H1 (cell line): ENCODE results near the gene ZNF106. TPM values are rescaled to one million over a fixed set of nuclear protein-coding genes. Genes with fewer than 3 reads are reported as not detected.

ENCODE experiments used
- CTCF ChIA-PET: fragments of 300-600 bp; sonication (Branson Sonifier 250); formaldehyde crosslinking; loops from one replicate; lab custom pipeline; 2021; ENCODE audit not compliant: partially characterized antibody; lab: Charles Lee
- POLR2A ChIA-PET: fragments of 300-600 bp; sonication (Branson Sonifier 250); formaldehyde crosslinking; loops from one replicate; lab custom pipeline; 2021; ENCODE audit warnings: inconsistent platforms; ENCODE audit not compliant: partially characterized antibody; lab: Charles Lee
- DNase-seq, 2 experiments: peaks; one replicate each; pipeline versions ENCODE4 v3.0.0 to v3.0.0-alpha.2; 2010 to 2022; ENCODE audit warnings: low spot score in 2 of 2, low read depth in 1 of 2, mixed read lengths in 1 of 2
- FAIRE-seq: peaks from 2 replicates; lab custom pipeline; 2011; peaks lifted over from hg19 to GRCh38; lab: Jason Lieb, UNC
- H2AFZ ChIP-seq: 2 replicates; pipeline ENCODE4 v1.8.1; 2012; ENCODE audit warnings: low read length, inconsistent platforms
- H2AK5ac ChIP-seq: 2 replicates; pipeline ENCODE4 v1.6.1; 2013; ENCODE audit warnings: low read depth, low read length
- H2BK120ac ChIP-seq: replicated peaks from 2 replicates; pipeline ENCODE3; 2013; ENCODE audit warnings: low read depth, low read length, inconsistent platforms
- H2BK12ac ChIP-seq: 2 replicates; pipeline ENCODE4 v1.6.1; 2013; ENCODE audit warnings: low read depth, low read length
- H2BK15ac ChIP-seq: 2 replicates; pipeline ENCODE4 v1.6.1; 2013; ENCODE audit warnings: low read length
- H2BK20ac ChIP-seq: 2 replicates; pipeline ENCODE4 v1.6.1; 2013; ENCODE audit warnings: low read length
- H2BK5ac ChIP-seq: 2 replicates; pipeline ENCODE4 v1.6.1; 2013; ENCODE audit warnings: low read depth, low read length
- H3K14ac ChIP-seq: 2 replicates; pipeline ENCODE4 v1.6.1; 2013; ENCODE audit warnings: inconsistent platforms; ENCODE audit not compliant: insufficient read length
- H3K18ac ChIP-seq: 2 replicates; pipeline ENCODE4 v1.6.1; 2013; ENCODE audit warnings: low read length; ENCODE audit errors: extremely low read depth
- H3K23ac ChIP-seq: 2 replicates; pipeline ENCODE4 v1.6.1; 2013; ENCODE audit warnings: inconsistent platforms; ENCODE audit not compliant: insufficient read length
- H3K23me2 ChIP-seq: 2 replicates; pipeline ENCODE4 v1.6.1; 2013; ENCODE audit warnings: low read depth, low read length
- H3K27ac ChIP-seq: 2 replicates; pipeline ENCODE4 v1.6.1; 2011; ENCODE audit warnings: low read depth, low read length, inconsistent platforms
- H3K27me3 ChIP-seq, 4 experiments: replicated peaks in 1 of 4; 1 replicate in 1 of 4; 2 replicates in 3 of 4; pipeline versions ENCODE4 v1.6.1 to v1.8.1; 2011 to 2013; ENCODE audit warnings: low read length in 3 of 4, mild to moderate bottlenecking in 3 of 4, inconsistent platforms in 2 of 4, mixed read lengths in 2 of 4, moderate library complexity in 1 of 4; ENCODE audit not compliant: control insufficient read depth in 3 of 4, insufficient read depth in 3 of 4; ENCODE audit errors: extremely low read depth in 1 of 4
- H3K36me3 ChIP-seq, 4 experiments: 2 replicates each; pipeline versions ENCODE4 v1.6.1 to v1.8.1; 2011 to 2013; ENCODE audit warnings: mild to moderate bottlenecking in 4 of 4, low read length in 3 of 4, moderate library complexity in 2 of 4, control low read depth in 1 of 4, inconsistent platforms in 1 of 4; ENCODE audit not compliant: insufficient read depth in 4 of 4, control insufficient read depth in 2 of 4
- H3K4ac ChIP-seq: replicated peaks from 2 replicates; pipeline ENCODE3; 2013; ENCODE audit warnings: low read length, low read depth, mixed read lengths, inconsistent platforms; ENCODE audit not compliant: insufficient read length
- H3K4me1 ChIP-seq, 4 experiments: replicated peaks in 1 of 4; 1 replicate in 1 of 4; 2 replicates in 3 of 4; pipeline versions ENCODE4 v1.6.1 to v1.8.1; 2011 to 2013; ENCODE audit warnings: low read length in 3 of 4, inconsistent platforms in 2 of 4, mixed read lengths in 1 of 4; ENCODE audit not compliant: insufficient read depth in 4 of 4, control insufficient read depth in 3 of 4
- H3K4me2 ChIP-seq, 2 experiments: 2 replicates each; pipeline versions ENCODE4 v1.6.1 to v1.8.1; 2011 to 2013; ENCODE audit warnings: low read depth in 2 of 2, low read length in 2 of 2, control low read depth in 1 of 2, inconsistent platforms in 1 of 2, mild to moderate bottlenecking in 1 of 2; ENCODE audit not compliant: insufficient read depth in 1 of 2
- H3K4me3 ChIP-seq, 4 experiments: fragments of 200-600, 300-600 bp in 1 of 4; sonication (generic), shearing (Covaris generic), sonication (Bioruptor Twin) in 1 of 4; 2 replicates each; pipeline versions ENCODE4 v1.5.1 to v1.8.1; 2011 to 2016; ENCODE audit warnings: low read length in 4 of 4, low read depth in 3 of 4, control low read depth in 2 of 4, inconsistent platforms in 2 of 4, mild to moderate bottlenecking in 2 of 4, mixed read lengths in 1 of 4, moderate library complexity in 1 of 4; ENCODE audit not compliant: insufficient read depth in 2 of 4; ENCODE audit errors: extremely low read depth in 1 of 4
- H3K56ac ChIP-seq: replicated peaks from 2 replicates; pipeline ENCODE3; 2013; ENCODE audit warnings: low read depth, mild to moderate bottlenecking, mixed read lengths, low read length, inconsistent platforms; ENCODE audit not compliant: insufficient read length
- H3K79me1 ChIP-seq: 2 replicates; pipeline ENCODE4 v1.6.1; 2013; ENCODE audit warnings: low read depth, low read length, control low read depth
- H3K79me2 ChIP-seq, 2 experiments: 2 replicates each; pipeline versions ENCODE4 v1.6.1 to v1.8.1; 2012 to 2013; ENCODE audit warnings: low read length in 2 of 2, mild to moderate bottlenecking in 2 of 2, inconsistent platforms in 1 of 2; ENCODE audit not compliant: insufficient read depth in 2 of 2, control insufficient read depth in 1 of 2
- H3K9ac ChIP-seq, 4 experiments: replicated peaks in 1 of 4; 1 replicate in 1 of 4; 2 replicates in 3 of 4; pipeline versions ENCODE4 v1.6.1 to v1.8.1; 2011 to 2013; ENCODE audit warnings: low read depth in 3 of 4, low read length in 3 of 4, control low read depth in 2 of 4, mild to moderate bottlenecking in 2 of 4, moderate library complexity in 2 of 4, inconsistent platforms in 1 of 4; ENCODE audit errors: extremely low read depth in 1 of 4
- H3K9me3 ChIP-seq, 2 experiments: 2 replicates each; pipeline versions ENCODE4 v1.6.1 to v1.8.1; 2012 to 2013; ENCODE audit warnings: mild to moderate bottlenecking in 2 of 2, moderate library complexity in 2 of 2, control low read depth in 1 of 2, inconsistent platforms in 1 of 2, low read depth in 1 of 2, low read length in 1 of 2, mixed read lengths in 1 of 2; ENCODE audit not compliant: insufficient read depth in 2 of 2
- H4K20me1 ChIP-seq, 2 experiments: replicated peaks in 1 of 2; 2 replicates each; pipeline versions ENCODE3 to v1.8.1; 2011 to 2013; ENCODE audit warnings: inconsistent platforms in 2 of 2, low read length in 2 of 2, mild to moderate bottlenecking in 1 of 2; ENCODE audit not compliant: insufficient read depth in 2 of 2, control insufficient read depth in 1 of 2
- H4K5ac ChIP-seq: 2 replicates; pipeline ENCODE4 v1.6.1; 2013; ENCODE audit warnings: low read length, low read depth, mixed read lengths, inconsistent platforms; ENCODE audit not compliant: insufficient read length
- H4K8ac ChIP-seq: 2 replicates; pipeline ENCODE4 v1.8.0; 2013; ENCODE audit warnings: mild to moderate bottlenecking, moderate library complexity, low read length, inconsistent platforms; ENCODE audit not compliant: insufficient read depth; ENCODE audit errors: extremely low read depth
- H4K91ac ChIP-seq: replicated peaks from 2 replicates; pipeline ENCODE3; 2013; ENCODE audit warnings: low read length, mixed read lengths, inconsistent platforms; ENCODE audit not compliant: insufficient read length
- ASH2L ChIP-seq: fragments of 200-600, 300-600 bp; sonication (generic); IDR thresholded peaks from one replicate; pipeline ENCODE4 v1.7.1; 2017; ENCODE audit warnings: low read length
- KDM5A ChIP-seq: fragments of 200-600 bp; IDR thresholded peaks from 2 replicates; pipeline ENCODE4 v1.7.1; 2012; ENCODE audit warnings: mild to moderate bottlenecking, low read length, inconsistent platforms, mixed read lengths
- NRF1 ChIP-seq: IDR thresholded peaks from 2 replicates; pipeline ENCODE4 v1.6.1; 2011; ENCODE audit warnings: mild to moderate bottlenecking, low read depth, low read length, improper control_type of control experiment
- PHF8 ChIP-seq: fragments of 200-600 bp; sonication (generic); conservative IDR thresholded peaks from 2 replicates; pipeline ENCODE4 v1.7.1; 2012; ENCODE audit warnings: low read depth, mild to moderate bottlenecking, inconsistent platforms, low read length, moderate library complexity
- SP2 ChIP-seq: IDR thresholded peaks from 2 replicates; pipeline ENCODE4 v1.6.1; 2012; ENCODE audit warnings: mild to moderate bottlenecking, low read length, inconsistent platforms
- SP4 ChIP-seq: IDR thresholded peaks from 2 replicates; pipeline ENCODE4 v1.6.1; 2012; ENCODE audit warnings: low read length, inconsistent platforms
- SRF ChIP-seq: IDR thresholded peaks from 2 replicates; pipeline ENCODE4 v1.6.1; 2011; ENCODE audit warnings: mild to moderate bottlenecking, low read depth, low read length, moderate library complexity
- TAF1 ChIP-seq: IDR thresholded peaks from 2 replicates; pipeline ENCODE4 v1.6.1; 2011; ENCODE audit warnings: mild to moderate bottlenecking, low read depth, low read length
- WGBS, 2 experiments: shearing (Covaris generic) in 1 of 2; methylation state at CpG; one replicate each; pipeline versions ENCODE4 v1.1.6 to v1.1.7; 2013 to 2015; ENCODE audit warnings: low lambda C conversion rate in 2 of 2, mixed read lengths in 2 of 2, inconsistent platforms in 1 of 2, low coverage in 1 of 2, missing lambda C conversion rate in 1 of 2; ENCODE audit not compliant: insufficient replicate concordance in 2 of 2, insufficient coverage in 1 of 2, insufficient read length in 1 of 2; ENCODE audit errors: extremely low coverage in 1 of 2, missing lambda C conversion rate in 1 of 2; 5-methylcytosine and 5-hydroxymethylcytosine counted together
- polyA plus RNA-seq, 7 experiments: library from polyadenylated mRNA; depleted of rRNA in 3 of 7; stranded (reverse) in 5 of 7; unstranded in 2 of 7; fragments of >200 nt in 5 of 7; fragments of 200-250 nt in 2 of 7; gene quantifications; 1 replicate in 5 of 7; 2 replicates in 1 of 7; 4 replicates in 1 of 7; pipeline versions ENCODE4 v1.2.1 to v1.2.3, GENCODE V29; 2011 to 2013; ENCODE audit warnings: missing spikeins in 2 of 7, mixed read lengths in 2 of 7
- total RNA-seq: library from RNA; stranded (reverse); fragmentation: NEBNext Ultra II Directional; extraction: Animal tissue kit (Norgen Biotek cat#: 25700); gene quantifications from 2 replicates; pipeline ENCODE4 v1.2.1, GENCODE V29; 2021
- TF ChIP-seq, protein P1 (sequence below), 3 experiments: IDR thresholded peaks; 1 replicate in 2 of 3; 2 replicates in 1 of 3; pipeline versions ENCODE4 v1.5.1 to v1.6.1; 2011; ENCODE audit warnings: low read length in 3 of 3, mild to moderate bottlenecking in 3 of 3, inconsistent platforms in 2 of 3, low read depth in 1 of 3, moderate library complexity in 1 of 3; ENCODE audit not compliant: insufficient read depth in 1 of 3; ENCODE audit errors: control extremely low read depth in 1 of 3
- TF ChIP-seq, protein P2 (sequence below): IDR thresholded peaks from 2 replicates; pipeline ENCODE4 v1.6.1; 2012; ENCODE audit warnings: low read length, inconsistent platforms

ZNF106 gene
- total and polyA plus RNA-seq, 2 of the 8 experiments (the other 6 are each of a cell fraction or from before 2014, with no cell fraction given), result 18.2 to 62.0 TPM

GRCh38 chr15:42421376-42421775 is 69.6 kb downstream of the ZNF106 start:
- CTCF ChIA-PET, result interaction anchor here (0.6 kb wide), 2 partner anchors 50 to 69 kb away, joined by 3 to 4 read pairs; partner anchors contain the start of gene ZNF106
- H4K20me1 ChIP-seq, result no peaks in the 10 kb centered on the region
- no peaks in the 10 kb centered on the region for H3K4me1 ChIP-seq
- TF ChIP-seq ASH2L, result no peak
- TF ChIP-seq SP2, result no peak
- no peak for TF ChIP-seq TAF1
- TF ChIP-seq, protein P1, sequence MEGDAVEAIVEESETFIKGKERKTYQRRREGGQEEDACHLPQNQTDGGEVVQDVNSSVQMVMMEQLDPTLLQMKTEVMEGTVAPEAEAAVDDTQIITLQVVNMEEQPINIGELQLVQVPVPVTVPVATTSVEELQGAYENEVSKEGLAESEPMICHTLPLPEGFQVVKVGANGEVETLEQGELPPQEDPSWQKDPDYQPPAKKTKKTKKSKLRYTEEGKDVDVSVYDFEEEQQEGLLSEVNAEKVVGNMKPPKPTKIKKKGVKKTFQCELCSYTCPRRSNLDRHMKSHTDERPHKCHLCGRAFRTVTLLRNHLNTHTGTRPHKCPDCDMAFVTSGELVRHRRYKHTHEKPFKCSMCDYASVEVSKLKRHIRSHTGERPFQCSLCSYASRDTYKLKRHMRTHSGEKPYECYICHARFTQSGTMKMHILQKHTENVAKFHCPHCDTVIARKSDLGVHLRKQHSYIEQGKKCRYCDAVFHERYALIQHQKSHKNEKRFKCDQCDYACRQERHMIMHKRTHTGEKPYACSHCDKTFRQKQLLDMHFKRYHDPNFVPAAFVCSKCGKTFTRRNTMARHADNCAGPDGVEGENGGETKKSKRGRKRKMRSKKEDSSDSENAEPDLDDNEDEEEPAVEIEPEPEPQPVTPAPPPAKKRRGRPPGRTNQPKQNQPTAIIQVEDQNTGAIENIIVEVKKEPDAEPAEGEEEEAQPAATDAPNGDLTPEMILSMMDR (IDR thresholded peaks at IDR 0.05; ENCODE audit: control extremely low read depth in 1 of 3, insufficient read depth in 1 of 3, low read depth in 1 of 3, low read length in 3 of 3), result no peak
- no peak for TF ChIP-seq SP4
- TF ChIP-seq, protein P2, sequence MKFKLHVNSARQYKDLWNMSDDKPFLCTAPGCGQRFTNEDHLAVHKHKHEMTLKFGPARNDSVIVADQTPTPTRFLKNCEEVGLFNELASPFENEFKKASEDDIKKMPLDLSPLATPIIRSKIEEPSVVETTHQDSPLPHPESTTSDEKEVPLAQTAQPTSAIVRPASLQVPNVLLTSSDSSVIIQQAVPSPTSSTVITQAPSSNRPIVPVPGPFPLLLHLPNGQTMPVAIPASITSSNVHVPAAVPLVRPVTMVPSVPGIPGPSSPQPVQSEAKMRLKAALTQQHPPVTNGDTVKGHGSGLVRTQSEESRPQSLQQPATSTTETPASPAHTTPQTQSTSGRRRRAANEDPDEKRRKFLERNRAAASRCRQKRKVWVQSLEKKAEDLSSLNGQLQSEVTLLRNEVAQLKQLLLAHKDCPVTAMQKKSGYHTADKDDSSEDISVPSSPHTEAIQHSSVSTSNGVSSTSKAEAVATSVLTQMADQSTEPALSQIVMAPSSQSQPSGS, result no peak
- no peak for TF ChIP-seq SRF
- TF ChIP-seq KDM5A, result no peak
- TF ChIP-seq PHF8, result no peak
- TF ChIP-seq NRF1, result no peak
- H3K14ac ChIP-seq, result no peak overlapping the region
- H4K5ac ChIP-seq, result no peak overlapping the region
- no peak overlapping the region for H4K91ac ChIP-seq
- H2BK20ac ChIP-seq, result no peak overlapping the region
- no peak overlapping the region for H2BK15ac ChIP-seq
- H3K23me2 ChIP-seq, result no peaks in the 10 kb centered on the region
- no peaks in the 10 kb centered on the region for H3K79me2 ChIP-seq
- no peak overlapping the region for H3K4me3 ChIP-seq
- no peak overlapping the region for H2BK5ac ChIP-seq
- no peak overlapping the region for H2AFZ ChIP-seq
- H3K27me3 ChIP-seq, result no peaks in the 10 kb centered on the region
- FAIRE-seq, result no peak
- no peaks in the 10 kb centered on the region for H3K9me3 ChIP-seq
- 85% methylated on average over 2 of the region's 2 CpGs; no CpG with 5 or more reads in 1 of the 2 experiments for WGBS, 2 experiments
- no peak overlapping the region for H3K4me2 ChIP-seq
- no peak overlapping the region for H3K23ac ChIP-seq
- no peak overlapping the region for H3K9ac ChIP-seq
- H3K56ac ChIP-seq, result no peak overlapping the region
- H2AK5ac ChIP-seq, result no peak overlapping the region
- H3K79me1 ChIP-seq, result no peaks in the 10 kb centered on the region
- no peak overlapping the region for H3K27ac ChIP-seq
- H3K18ac ChIP-seq, result no peak overlapping the region
- H2BK12ac ChIP-seq, result no peak overlapping the region
- H2BK120ac ChIP-seq, result no peak overlapping the region
- H3K36me3 ChIP-seq, result peaks cover 6 to 55% (median 28%) of the 10 kb centered on the region in 4 experiments; a peak in 7 of 8 replicates
- POLR2A ChIA-PET, result no interaction called here
- DNase-seq, result no peak
- no peak overlapping the region for H4K8ac ChIP-seq
- H3K4ac ChIP-seq, result no peak overlapping the region
